Measurements from ENCODE around the gene OGFR.

OGFR gene

DNA sequence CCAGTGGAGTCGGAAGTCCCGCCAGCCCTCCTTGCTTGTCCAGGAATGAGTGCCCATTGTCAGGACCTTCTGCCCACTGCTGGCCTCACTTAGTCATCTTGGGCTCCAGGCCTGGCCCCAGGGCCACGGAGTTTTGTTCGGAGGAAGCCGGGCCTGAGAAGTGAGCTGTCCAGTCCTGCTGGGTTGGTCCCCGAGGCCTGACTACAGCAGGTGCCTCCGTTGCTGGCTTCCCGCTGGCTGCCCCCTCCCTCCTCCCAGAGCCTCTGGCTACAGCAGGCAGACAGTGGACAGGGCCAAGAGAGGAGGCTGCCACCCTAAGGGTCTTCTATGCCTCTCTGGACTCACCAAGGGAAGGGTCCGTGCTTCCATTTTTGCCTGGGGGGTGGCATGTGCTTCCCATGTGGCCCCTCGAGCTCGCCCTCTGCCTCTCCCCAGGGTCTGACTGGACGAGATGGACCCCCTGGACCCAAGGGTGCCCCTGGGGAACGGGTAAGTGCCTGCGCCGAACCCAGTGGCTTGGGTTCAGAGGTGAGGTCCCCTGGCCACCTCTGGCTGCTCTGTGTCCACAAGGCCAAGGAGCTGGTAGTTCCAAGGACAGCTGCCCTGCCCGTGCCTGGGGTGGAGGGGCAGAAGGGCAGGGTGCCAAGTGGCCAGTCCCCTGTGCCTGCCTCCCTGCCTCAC is 15.0 kb downstream of the OGFR start:
- no peak for TF ChIP-seq CTCF (IDR thresholded peaks at IDR 0.05; ENCODE audit: insufficient read depth, low read depth, low read length, missing control alignments)
- no peak overlapping the region for H3K4me3 ChIP-seq (ENCODE audit: low read length)
- DNase-seq (ENCODE audit: low read depth) = no peak

DNA sequence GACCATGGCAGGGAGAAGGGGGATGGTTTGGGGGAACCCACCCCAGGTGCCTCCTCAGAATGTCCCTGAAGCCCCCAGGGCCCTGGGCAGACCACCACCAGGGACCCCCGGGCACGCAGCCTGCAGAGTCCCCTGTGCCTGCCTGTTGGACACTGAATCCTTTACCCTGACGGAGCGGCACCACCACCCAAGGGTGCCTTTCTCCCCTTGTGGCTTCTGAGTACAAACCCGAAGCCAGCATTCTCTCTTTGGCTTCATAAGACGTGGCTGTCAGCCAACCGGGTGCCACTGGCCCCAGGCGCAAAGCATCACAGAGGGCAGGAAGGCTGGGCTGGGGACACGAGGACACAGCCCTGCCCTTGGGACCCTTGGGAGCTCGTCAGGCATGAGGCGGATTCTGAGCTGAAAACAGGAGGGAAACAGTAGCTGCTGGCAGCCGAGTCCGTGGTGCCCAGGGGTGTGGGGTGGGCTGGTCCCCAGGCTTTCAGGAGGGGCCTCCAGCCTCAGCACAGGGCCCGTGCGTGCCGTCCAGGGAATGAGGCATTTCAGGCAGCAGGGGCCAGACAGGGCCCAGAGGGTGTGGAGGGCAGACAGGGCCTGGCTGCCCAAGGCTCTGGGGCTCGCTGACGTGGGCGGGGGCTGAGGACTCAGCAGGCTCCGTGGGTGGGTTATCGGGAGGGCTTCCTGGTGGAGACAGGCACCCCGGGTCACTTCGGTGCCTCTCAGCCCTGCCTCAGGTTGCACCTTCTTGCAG is 15.8 kb downstream of the OGFR start:
- no peak overlapping the region for H3K4me3 ChIP-seq (ENCODE audit: low read length)
- no peak for TF ChIP-seq CTCF (IDR thresholded peaks at IDR 0.05; ENCODE audit: insufficient read depth, low read depth, low read length, missing control alignments)
- DNase-seq (ENCODE audit: low read depth) = no peak

GRCh38 chr20:62820962-62821725 is 16.5 kb downstream of the OGFR start:
- no peak for TF ChIP-seq CTCF (IDR thresholded peaks at IDR 0.05; ENCODE audit: insufficient read depth, low read depth, low read length, missing control alignments)
- no peak for DNase-seq (ENCODE audit: low read depth)
- no peak overlapping the region for H3K4me3 ChIP-seq (ENCODE audit: low read length)

DNA sequence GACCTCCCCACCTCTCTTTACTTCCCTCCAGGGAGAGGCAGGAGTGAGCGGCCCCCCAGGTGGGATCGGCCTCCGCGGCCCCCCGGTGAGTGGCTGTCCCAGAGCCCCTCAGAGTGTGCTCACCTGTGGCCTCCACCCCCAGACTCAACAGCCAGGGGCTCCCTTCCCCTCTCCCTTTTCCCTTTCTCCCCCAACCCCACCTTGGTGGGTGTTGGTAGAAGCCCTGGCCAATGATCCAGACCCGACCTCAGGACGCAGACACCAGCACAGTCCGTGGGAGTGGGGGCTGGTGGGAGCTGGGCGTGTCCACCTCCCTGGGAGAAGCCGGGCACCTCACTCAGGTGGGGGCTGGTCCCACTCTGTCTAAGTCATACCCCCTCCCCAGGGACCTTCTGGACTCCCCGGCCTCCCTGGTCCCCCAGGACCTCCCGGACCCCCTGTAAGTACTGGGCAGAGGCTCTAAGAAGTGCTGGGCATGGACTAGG is 17.1 kb downstream of the OGFR start:
- no peak for TF ChIP-seq CTCF (IDR thresholded peaks at IDR 0.05; ENCODE audit: insufficient read depth, low read depth, low read length, missing control alignments)
- no peak overlapping the region for H3K4me3 ChIP-seq (ENCODE audit: low read length)
- no peak for DNase-seq (ENCODE audit: low read depth)

DNA sequence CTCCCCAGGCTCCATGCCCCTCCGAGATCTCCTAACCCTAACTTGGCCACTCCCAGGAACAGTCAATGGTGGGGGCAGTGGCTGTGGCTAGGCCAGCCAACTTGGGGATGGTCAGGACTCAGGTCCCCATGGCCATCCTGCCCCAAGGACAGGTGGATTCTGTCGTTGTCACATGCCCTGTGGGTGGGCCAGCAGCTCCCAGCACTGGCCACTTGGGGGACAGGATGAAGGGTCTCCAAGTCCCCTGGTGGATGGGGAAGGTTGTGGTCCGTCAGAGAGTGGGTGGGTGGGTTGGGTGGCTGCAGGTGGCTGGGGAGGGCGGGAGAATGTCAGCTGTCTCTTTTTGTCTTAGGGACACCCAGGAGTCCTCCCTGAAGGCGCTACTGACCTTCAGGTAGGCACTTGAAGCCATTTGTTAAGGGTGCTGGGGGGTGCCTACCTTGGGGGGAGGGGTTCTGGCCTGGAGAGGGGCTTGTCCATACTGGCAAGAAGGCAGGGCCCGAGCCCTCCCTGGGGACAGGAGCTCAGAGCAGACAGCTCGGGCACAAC is 17.7 kb downstream of the OGFR start:
- TF ChIP-seq CTCF (IDR thresholded peaks at IDR 0.05; ENCODE audit: insufficient read depth, low read depth, low read length, missing control alignments) = no peak
- no peak overlapping the region for H3K4me3 ChIP-seq (ENCODE audit: low read length)
- no peak for DNase-seq (ENCODE audit: low read depth)

DNA sequence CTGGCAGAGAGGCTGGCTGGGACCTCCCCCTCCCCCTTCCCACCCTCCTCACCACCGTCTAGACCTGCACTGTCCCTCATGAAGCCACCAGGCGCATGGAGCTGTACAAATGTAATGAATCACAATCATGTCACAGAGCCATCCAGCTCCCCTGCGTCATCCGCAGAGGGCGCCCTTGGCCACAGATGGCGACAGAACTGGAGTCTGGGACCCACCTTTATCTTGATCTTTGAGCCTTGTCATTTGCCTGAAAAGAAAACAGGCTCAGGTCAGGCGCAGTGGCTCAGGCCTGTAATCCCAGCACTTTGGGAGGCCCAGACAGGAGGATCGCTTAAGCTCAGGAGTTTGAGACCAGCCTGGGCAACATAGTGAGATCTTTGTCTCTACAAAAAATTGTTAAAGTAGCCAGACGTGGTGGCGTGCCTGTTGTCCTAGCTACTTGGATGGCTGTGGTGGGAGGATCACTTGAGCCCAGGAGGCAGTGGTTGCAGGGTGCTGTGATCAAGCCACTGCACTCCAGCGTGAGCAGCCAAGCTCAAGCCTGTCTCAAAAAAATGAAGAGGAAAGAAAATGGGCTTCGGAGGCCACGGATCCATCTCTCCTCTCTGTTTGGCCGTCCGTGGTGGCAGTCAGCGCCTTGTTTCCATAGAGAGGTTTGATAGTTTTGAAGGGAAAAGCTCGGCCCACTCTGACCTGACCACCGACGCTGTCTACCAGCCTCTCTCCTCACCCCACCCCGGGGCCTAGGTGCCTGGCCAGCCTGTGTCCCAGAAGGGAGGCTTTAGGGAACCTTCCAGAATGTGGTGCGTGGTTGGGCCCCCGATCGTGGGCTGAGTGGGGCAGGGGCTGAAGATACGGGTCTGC is 18.4 kb downstream of the OGFR start:
- TF ChIP-seq CTCF (IDR thresholded peaks at IDR 0.05; ENCODE audit: insufficient read depth, low read depth, low read length, missing control alignments) = peak; percentile 50
- DNase-seq (ENCODE audit: low read depth) = peak; percentile 57
- H3K4me3 ChIP-seq (ENCODE audit: low read length) = no peak overlapping the region

All from epithelial cell of esophagus (primary cell).